H1 (cell line): ENCODE measurements around the gene HYLS1. TPM values are rescaled to one million over a fixed set of nuclear protein-coding genes. Genes with fewer than 3 reads are reported as not detected.

Experiments used
- CTCF ChIA-PET: fragments of 300-600 bp; sonication (Branson Sonifier 250); formaldehyde crosslinking; loops from one replicate; lab custom pipeline; 2021; ENCODE audit not compliant: partially characterized antibody; lab: Charles Lee
- POLR2A ChIA-PET: fragments of 300-600 bp; sonication (Branson Sonifier 250); formaldehyde crosslinking; loops from one replicate; lab custom pipeline; 2021; ENCODE audit warnings: inconsistent platforms; ENCODE audit not compliant: partially characterized antibody; lab: Charles Lee
- DNase-seq, 2 experiments: peaks; one replicate each; pipeline versions ENCODE4 v3.0.0 to v3.0.0-alpha.2; 2010 to 2022; ENCODE audit warnings: low spot score in 2 of 2, low read depth in 1 of 2, mixed read lengths in 1 of 2
- FAIRE-seq: peaks from 2 replicates; lab custom pipeline; 2011; peaks lifted over from hg19 to GRCh38; lab: Jason Lieb, UNC
- H2AFZ ChIP-seq: 2 replicates; pipeline ENCODE4 v1.8.1; 2012; ENCODE audit warnings: low read length, inconsistent platforms
- H2AK5ac ChIP-seq: 2 replicates; pipeline ENCODE4 v1.6.1; 2013; ENCODE audit warnings: low read depth, low read length
- H2BK120ac ChIP-seq: replicated peaks from 2 replicates; pipeline ENCODE3; 2013; ENCODE audit warnings: low read depth, low read length, inconsistent platforms
- H2BK12ac ChIP-seq: 2 replicates; pipeline ENCODE4 v1.6.1; 2013; ENCODE audit warnings: low read depth, low read length
- H2BK15ac ChIP-seq: 2 replicates; pipeline ENCODE4 v1.6.1; 2013; ENCODE audit warnings: low read length
- H2BK20ac ChIP-seq: 2 replicates; pipeline ENCODE4 v1.6.1; 2013; ENCODE audit warnings: low read length
- H2BK5ac ChIP-seq: 2 replicates; pipeline ENCODE4 v1.6.1; 2013; ENCODE audit warnings: low read depth, low read length
- H3K14ac ChIP-seq: 2 replicates; pipeline ENCODE4 v1.6.1; 2013; ENCODE audit warnings: inconsistent platforms; ENCODE audit not compliant: insufficient read length
- H3K18ac ChIP-seq: 2 replicates; pipeline ENCODE4 v1.6.1; 2013; ENCODE audit warnings: low read length; ENCODE audit errors: extremely low read depth
- H3K23ac ChIP-seq: 2 replicates; pipeline ENCODE4 v1.6.1; 2013; ENCODE audit warnings: inconsistent platforms; ENCODE audit not compliant: insufficient read length
- H3K23me2 ChIP-seq: 2 replicates; pipeline ENCODE4 v1.6.1; 2013; ENCODE audit warnings: low read depth, low read length
- H3K27ac ChIP-seq: 2 replicates; pipeline ENCODE4 v1.6.1; 2011; ENCODE audit warnings: low read depth, low read length, inconsistent platforms
- H3K27me3 ChIP-seq, 4 experiments: replicated peaks in 1 of 4; 1 replicate in 1 of 4; 2 replicates in 3 of 4; pipeline versions ENCODE4 v1.6.1 to v1.8.1; 2011 to 2013; ENCODE audit warnings: low read length in 3 of 4, mild to moderate bottlenecking in 3 of 4, inconsistent platforms in 2 of 4, mixed read lengths in 2 of 4, moderate library complexity in 1 of 4; ENCODE audit not compliant: control insufficient read depth in 3 of 4, insufficient read depth in 3 of 4; ENCODE audit errors: extremely low read depth in 1 of 4
- H3K36me3 ChIP-seq, 4 experiments: 2 replicates each; pipeline versions ENCODE4 v1.6.1 to v1.8.1; 2011 to 2013; ENCODE audit warnings: mild to moderate bottlenecking in 4 of 4, low read length in 3 of 4, moderate library complexity in 2 of 4, control low read depth in 1 of 4, inconsistent platforms in 1 of 4; ENCODE audit not compliant: insufficient read depth in 4 of 4, control insufficient read depth in 2 of 4
- H3K4ac ChIP-seq: replicated peaks from 2 replicates; pipeline ENCODE3; 2013; ENCODE audit warnings: low read length, low read depth, mixed read lengths, inconsistent platforms; ENCODE audit not compliant: insufficient read length
- H3K4me1 ChIP-seq, 4 experiments: replicated peaks in 1 of 4; 1 replicate in 1 of 4; 2 replicates in 3 of 4; pipeline versions ENCODE4 v1.6.1 to v1.8.1; 2011 to 2013; ENCODE audit warnings: low read length in 3 of 4, inconsistent platforms in 2 of 4, mixed read lengths in 1 of 4; ENCODE audit not compliant: insufficient read depth in 4 of 4, control insufficient read depth in 3 of 4
- H3K4me2 ChIP-seq, 2 experiments: 2 replicates each; pipeline versions ENCODE4 v1.6.1 to v1.8.1; 2011 to 2013; ENCODE audit warnings: low read depth in 2 of 2, low read length in 2 of 2, control low read depth in 1 of 2, inconsistent platforms in 1 of 2, mild to moderate bottlenecking in 1 of 2; ENCODE audit not compliant: insufficient read depth in 1 of 2
- H3K4me3 ChIP-seq, 4 experiments: fragments of 200-600, 300-600 bp in 1 of 4; sonication (generic), shearing (Covaris generic), sonication (Bioruptor Twin) in 1 of 4; 2 replicates each; pipeline versions ENCODE4 v1.5.1 to v1.8.1; 2011 to 2016; ENCODE audit warnings: low read length in 4 of 4, low read depth in 3 of 4, control low read depth in 2 of 4, inconsistent platforms in 2 of 4, mild to moderate bottlenecking in 2 of 4, mixed read lengths in 1 of 4, moderate library complexity in 1 of 4; ENCODE audit not compliant: insufficient read depth in 2 of 4; ENCODE audit errors: extremely low read depth in 1 of 4
- H3K56ac ChIP-seq: replicated peaks from 2 replicates; pipeline ENCODE3; 2013; ENCODE audit warnings: low read depth, mild to moderate bottlenecking, mixed read lengths, low read length, inconsistent platforms; ENCODE audit not compliant: insufficient read length
- H3K79me1 ChIP-seq: 2 replicates; pipeline ENCODE4 v1.6.1; 2013; ENCODE audit warnings: low read depth, low read length, control low read depth
- H3K79me2 ChIP-seq, 2 experiments: 2 replicates each; pipeline versions ENCODE4 v1.6.1 to v1.8.1; 2012 to 2013; ENCODE audit warnings: low read length in 2 of 2, mild to moderate bottlenecking in 2 of 2, inconsistent platforms in 1 of 2; ENCODE audit not compliant: insufficient read depth in 2 of 2, control insufficient read depth in 1 of 2
- H3K9ac ChIP-seq, 4 experiments: replicated peaks in 1 of 4; 1 replicate in 1 of 4; 2 replicates in 3 of 4; pipeline versions ENCODE4 v1.6.1 to v1.8.1; 2011 to 2013; ENCODE audit warnings: low read depth in 3 of 4, low read length in 3 of 4, control low read depth in 2 of 4, mild to moderate bottlenecking in 2 of 4, moderate library complexity in 2 of 4, inconsistent platforms in 1 of 4; ENCODE audit errors: extremely low read depth in 1 of 4
- H3K9me3 ChIP-seq, 2 experiments: 2 replicates each; pipeline versions ENCODE4 v1.6.1 to v1.8.1; 2012 to 2013; ENCODE audit warnings: mild to moderate bottlenecking in 2 of 2, moderate library complexity in 2 of 2, control low read depth in 1 of 2, inconsistent platforms in 1 of 2, low read depth in 1 of 2, low read length in 1 of 2, mixed read lengths in 1 of 2; ENCODE audit not compliant: insufficient read depth in 2 of 2
- H4K20me1 ChIP-seq, 2 experiments: replicated peaks in 1 of 2; 2 replicates each; pipeline versions ENCODE3 to v1.8.1; 2011 to 2013; ENCODE audit warnings: inconsistent platforms in 2 of 2, low read length in 2 of 2, mild to moderate bottlenecking in 1 of 2; ENCODE audit not compliant: insufficient read depth in 2 of 2, control insufficient read depth in 1 of 2
- H4K5ac ChIP-seq: 2 replicates; pipeline ENCODE4 v1.6.1; 2013; ENCODE audit warnings: low read length, low read depth, mixed read lengths, inconsistent platforms; ENCODE audit not compliant: insufficient read length
- H4K8ac ChIP-seq: 2 replicates; pipeline ENCODE4 v1.8.0; 2013; ENCODE audit warnings: mild to moderate bottlenecking, moderate library complexity, low read length, inconsistent platforms; ENCODE audit not compliant: insufficient read depth; ENCODE audit errors: extremely low read depth
- H4K91ac ChIP-seq: replicated peaks from 2 replicates; pipeline ENCODE3; 2013; ENCODE audit warnings: low read length, mixed read lengths, inconsistent platforms; ENCODE audit not compliant: insufficient read length
- ASH2L ChIP-seq: fragments of 200-600, 300-600 bp; sonication (generic); IDR thresholded peaks from one replicate; pipeline ENCODE4 v1.7.1; 2017; ENCODE audit warnings: low read length
- ATF2 ChIP-seq: IDR thresholded peaks from 2 replicates; pipeline ENCODE4 v1.6.1; 2012; ENCODE audit warnings: low read length, inconsistent platforms
- EGR1 ChIP-seq: IDR thresholded peaks from 2 replicates; pipeline ENCODE4 v1.6.1; 2011; ENCODE audit warnings: low read depth, low read length, borderline replicate concordance
- FOSL1 ChIP-seq: IDR thresholded peaks from 2 replicates; pipeline ENCODE4 v1.6.1; 2011; ENCODE audit warnings: mild to moderate bottlenecking, low read depth, low read length, moderate library complexity; ENCODE audit not compliant: insufficient read depth
- GTF2F1 ChIP-seq: IDR thresholded peaks from 2 replicates; pipeline ENCODE4 v1.6.1; 2012; ENCODE audit warnings: low read depth, low read length, improper control_type of control experiment, borderline replicate concordance
- HDAC6 ChIP-seq: IDR thresholded peaks from one replicate; pipeline ENCODE4 v1.7.1; 2012; ENCODE audit warnings: low read depth, mild to moderate bottlenecking, inconsistent platforms, low read length, moderate library complexity
- JUN ChIP-seq: IDR thresholded peaks from 2 replicates; pipeline ENCODE4 v1.6.1; 2011; ENCODE audit warnings: low read depth, mild to moderate bottlenecking, improper control_type of control experiment, low read length
- JUND ChIP-seq: IDR thresholded peaks from 2 replicates; pipeline ENCODE4 v1.6.1; 2011; ENCODE audit warnings: mild to moderate bottlenecking, improper control_type of control experiment, low read length
- KDM4A ChIP-seq: IDR thresholded peaks from one replicate; pipeline ENCODE4 v1.7.1; 2012; ENCODE audit warnings: low read depth, mild to moderate bottlenecking, moderate library complexity, low read length, inconsistent platforms; ENCODE audit not compliant: severe bottlenecking
- SIN3A ChIP-seq, 2 experiments: IDR thresholded peaks in 1 of 2; conservative IDR thresholded peaks in 1 of 2; 2 replicates each; pipeline ENCODE4 v1.6.1; 2011 to 2012; ENCODE audit warnings: low read length in 2 of 2, improper control_type of control experiment in 1 of 2, low read depth in 1 of 2, mild to moderate bottlenecking in 1 of 2
- SP2 ChIP-seq: IDR thresholded peaks from 2 replicates; pipeline ENCODE4 v1.6.1; 2012; ENCODE audit warnings: mild to moderate bottlenecking, low read length, inconsistent platforms
- SUZ12 ChIP-seq: fragments of 200-600 bp; sonication (generic); IDR thresholded peaks from 2 replicates; pipeline ENCODE4 v1.6.1; 2012; ENCODE audit warnings: mild to moderate bottlenecking, inconsistent platforms, low read length, moderate library complexity, mixed read lengths
- TEAD4 ChIP-seq: IDR thresholded peaks from 2 replicates; pipeline ENCODE4 v1.6.1; 2012; ENCODE audit warnings: low read depth, low read length, inconsistent platforms, mixed read lengths
- WGBS, 2 experiments: shearing (Covaris generic) in 1 of 2; methylation state at CpG; one replicate each; pipeline versions ENCODE4 v1.1.6 to v1.1.7; 2013 to 2015; ENCODE audit warnings: low lambda C conversion rate in 2 of 2, mixed read lengths in 2 of 2, inconsistent platforms in 1 of 2, low coverage in 1 of 2, missing lambda C conversion rate in 1 of 2; ENCODE audit not compliant: insufficient replicate concordance in 2 of 2, insufficient coverage in 1 of 2, insufficient read length in 1 of 2; ENCODE audit errors: extremely low coverage in 1 of 2, missing lambda C conversion rate in 1 of 2; 5-methylcytosine and 5-hydroxymethylcytosine counted together
- polyA plus RNA-seq, 7 experiments: library from polyadenylated mRNA; depleted of rRNA in 3 of 7; stranded (reverse) in 5 of 7; unstranded in 2 of 7; fragments of >200 nt in 5 of 7; fragments of 200-250 nt in 2 of 7; gene quantifications; 1 replicate in 5 of 7; 2 replicates in 1 of 7; 4 replicates in 1 of 7; pipeline versions ENCODE4 v1.2.1 to v1.2.3, GENCODE V29; 2011 to 2013; ENCODE audit warnings: missing spikeins in 2 of 7, mixed read lengths in 2 of 7
- total RNA-seq: library from RNA; stranded (reverse); fragmentation: NEBNext Ultra II Directional; extraction: Animal tissue kit (Norgen Biotek cat#: 25700); gene quantifications from 2 replicates; pipeline ENCODE4 v1.2.1, GENCODE V29; 2021

Gene HYLS1
- total and polyA plus RNA-seq, 2 of the 8 experiments (the other 6 are each of a cell fraction or from before 2014, with no cell fraction given): 5.1 to 11.6 TPM

GRCh38 chr11:125923633-125924032 lies 36.2 kb downstream of the HYLS1 start:
- Histone ChIP-seq H3K4me2 (no peak overlapping the region), H3K79me1 (no peaks in the 10 kb centered on the region), H3K4me1 (no peaks in the 10 kb centered on the region; a peak in 1 of 7 replicates), H2BK12ac (no peak overlapping the region), H3K56ac (no peak overlapping the region), H4K8ac (no peak overlapping the region), H3K18ac (no peak overlapping the region), H2BK120ac (no peak overlapping the region), H3K23me2 (no peaks in the 10 kb centered on the region), H2BK5ac (no peak overlapping the region), H3K9ac (no peak overlapping the region), H3K9me3 (no peaks in the 10 kb centered on the region), H3K23ac (no peak overlapping the region), H3K4me3 (no peak overlapping the region), H2AK5ac (no peak overlapping the region), H4K5ac (no peak overlapping the region), H3K4ac (no peak overlapping the region), H3K36me3 (no peaks in the 10 kb centered on the region), H4K91ac (no peak overlapping the region), H3K27me3 (no peaks in the 10 kb centered on the region; a peak in 1 of 7 replicates), H2AFZ (no peak overlapping the region), H3K27ac (no peak overlapping the region), H3K14ac (no peak overlapping the region), H4K20me1 (no peaks in the 10 kb centered on the region), H3K79me2 (no peaks in the 10 kb centered on the region), H2BK15ac (no peak overlapping the region), H2BK20ac (no peak overlapping the region)
- no peak for FAIRE-seq
- POLR2A ChIA-PET: interaction anchor here (1.4 kb wide), 1 partner anchor 12 kb away, joined by 3 read pairs; no protein-coding TSS in a partner anchor
- DNase-seq: no peak
- CTCF ChIA-PET: interaction anchor here (0.7 to 5.8 kb wide), 12 partner anchors 9 to 568 kb away, joined by 3 to 118 read pairs (median 4); no protein-coding TSS in a partner anchor
- 81% methylated on average over 8 of the region's 8 CpGs; no CpG with 5 or more reads in 1 of the 2 experiments for WGBS, 2 experiments
- TF ChIP-seq GTF2F1: no peak
- TF ChIP-seq HDAC6: no peak
- no peak for TF ChIP-seq TEAD4
- TF ChIP-seq SP2: no peak
- TF ChIP-seq SUZ12: no peak
- no peak for TF ChIP-seq EGR1
- no peak for TF ChIP-seq FOSL1
- TF ChIP-seq ATF2: no peak
- TF ChIP-seq KDM4A: no peak
- no peak for TF ChIP-seq JUN
- TF ChIP-seq SIN3A (conservative IDR thresholded peaks at IDR 0.05 in 1 of 2, IDR thresholded peaks at IDR 0.05 in 1 of 2; ENCODE audit: low read depth in 1 of 2, low read length in 2 of 2): no peak
- TF ChIP-seq ASH2L: no peak
- TF ChIP-seq JUND: no peak
